ENCODE data around the gene SPATA46.

- TF ChIP-seq CTCF (IDR thresholded peaks at IDR 0.05), result no peak
- TF ChIP-seq POLR2AphosphoS5 (IDR thresholded peaks at IDR 0.05), result no peak
- no peak for TF ChIP-seq POLR2A (IDR thresholded peaks at IDR 0.05)
- no peak for TF ChIP-seq EP300 (IDR thresholded peaks at IDR 0.05; ENCODE audit: low read depth)
Measured at GRCh38 chr1:162353702-162354101, 23.0 kb downstream of the SPATA46 start.
